Hepatocyte (in vitro differentiated cells): ENCODE data around the gene SLC12A6. TPM values are rescaled to one million over a fixed set of nuclear protein-coding genes. Genes with fewer than 3 reads are reported as not detected.

Experiments
- DNase-seq: peaks from one replicate; pipeline ENCODE4 v3.0.0-alpha.2; 2016; ENCODE audit warnings: low spot score
- H2AFZ ChIP-seq: fragments of 200-600 bp; sonication (generic); 2 replicates; pipeline ENCODE4 v1.6.0; 2016; ENCODE audit warnings: antibody characterized with exemption, mild to moderate bottlenecking
- H3K27ac ChIP-seq: fragments of 200-600 bp; sonication (generic); 2 replicates; pipeline ENCODE4 v1.5.1; 2016; ENCODE audit warnings: mild to moderate bottlenecking
- H3K27me3 ChIP-seq: fragments of 200-600 bp; sonication (generic); 2 replicates; pipeline ENCODE4 v1.6.1; 2016
- H3K36me3 ChIP-seq: fragments of 200-600 bp; sonication (generic); replicated peaks from 2 replicates; pipeline ENCODE4 v1.5.1; 2016; ENCODE audit warnings: low read depth; ENCODE audit not compliant: insufficient read depth
- H3K4me1 ChIP-seq: fragments of 200-600 bp; sonication (generic); 2 replicates; pipeline ENCODE4 v1.5.1; 2016; ENCODE audit warnings: mild to moderate bottlenecking, moderate library complexity; ENCODE audit not compliant: insufficient read depth
- H3K4me2 ChIP-seq: fragments of 200-600 bp; sonication (generic); 2 replicates; pipeline ENCODE4 v1.6.0; 2016
- H3K4me3 ChIP-seq: fragments of 200-600 bp; sonication (generic); 2 replicates; pipeline ENCODE4 v1.5.1; 2016; ENCODE audit warnings: mild to moderate bottlenecking
- H3K79me2 ChIP-seq: fragments of 200-600 bp; sonication (generic); 2 replicates; pipeline ENCODE4 v1.6.0; 2017; ENCODE audit warnings: mild to moderate bottlenecking
- H3K9me2 ChIP-seq: fragments of 200-600 bp; sonication (generic); replicated peaks from 2 replicates; pipeline ENCODE4 v1.6.0; 2017; ENCODE audit warnings: mild to moderate bottlenecking; ENCODE audit not compliant: insufficient read depth
- H3K9me3 ChIP-seq: fragments of 200-600 bp; sonication (generic); 2 replicates; pipeline ENCODE4 v1.5.1; 2016; ENCODE audit warnings: low read depth, mild to moderate bottlenecking
- H4K20me1 ChIP-seq: fragments of 200-600 bp; sonication (generic); 2 replicates; pipeline ENCODE4 v1.6.0; 2016; ENCODE audit warnings: mild to moderate bottlenecking; ENCODE audit not compliant: insufficient read depth, poor library complexity, severe bottlenecking
- CTCF ChIP-seq: fragments of 200-600 bp; sonication (generic); IDR thresholded peaks from 2 replicates; pipeline ENCODE4 v1.5.1; 2016; ENCODE audit warnings: antibody characterized with exemption, mild to moderate bottlenecking; ENCODE audit not compliant: poor library complexity
- EZH2 ChIP-seq: fragments of 200-600 bp; sonication (generic); IDR thresholded peaks from 2 replicates; pipeline ENCODE4 v1.6.1; 2016; ENCODE audit warnings: antibody characterized with exemption, mild to moderate bottlenecking, borderline replicate concordance
- EZH2phosphoT487 ChIP-seq: fragments of 200-600 bp; sonication (generic); IDR thresholded peaks from one replicate; pipeline ENCODE4 v1.6.1; 2018; ENCODE audit warnings: antibody characterized with exemption, mild to moderate bottlenecking, low read depth, moderate library complexity; ENCODE audit not compliant: unreplicated experiment, severe bottlenecking
- WGBS: methylation state at CpG from one replicate; pipeline ENCODE4 v1.1.6; 2016; ENCODE audit warnings: low lambda C conversion rate; ENCODE audit errors: missing lambda C conversion rate; 5-methylcytosine and 5-hydroxymethylcytosine counted together
- polyA plus RNA-seq: library from polyadenylated mRNA; unstranded; fragments of >200 nt; fragmentation: Nextera tagmentation; extraction: Ambion mirVana; gene quantifications from 2 replicates; pipeline ENCODE4 v1.2.1, GENCODE V29; 2016
- total RNA-seq: library from RNA; depleted of rRNA; stranded (reverse); fragments of >200 nt; gene quantifications from 2 replicates; pipeline ENCODE4 v1.2.3, GENCODE V29; 2014

The SLC12A6 gene
- total and polyA plus RNA-seq, 2 experiments from 2014 or later, result 7.4 to 13.1 TPM

DNA sequence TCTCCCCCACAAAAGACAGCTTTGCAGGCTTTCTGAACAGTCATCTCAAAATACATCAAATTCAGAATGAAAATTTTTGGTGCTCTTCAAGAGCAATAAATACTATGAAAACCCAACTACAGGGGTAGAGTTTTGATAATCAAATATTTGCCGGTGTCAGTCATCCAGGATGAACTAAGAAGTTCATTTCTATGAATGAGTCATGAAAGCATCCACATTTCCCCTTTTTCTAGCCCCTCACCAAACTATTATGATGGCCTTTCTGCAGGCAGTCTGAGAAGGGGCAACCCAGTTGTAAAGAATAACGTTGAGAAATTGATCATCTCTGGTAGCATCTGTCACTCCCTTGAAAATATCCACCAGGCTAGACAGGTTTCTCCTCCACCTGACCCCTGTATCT is 32.5 kb upstream of the SLC12A6 start:
- 72% methylated on average over 2 of the region's 2 CpGs for WGBS
- H3K27me3 ChIP-seq, result no peaks in the 10 kb centered on the region
- TF ChIP-seq CTCF (no peak), EZH2 (no peak), EZH2phosphoT487 (no peak)
- H2AFZ ChIP-seq, result no peak overlapping the region
- no peaks in the 10 kb centered on the region for H3K9me2 ChIP-seq
- H3K79me2 ChIP-seq, result peaks cover 6% of the 10 kb centered on the region
- no peak overlapping the region for H3K4me3 ChIP-seq
- H3K4me2 ChIP-seq, result no peak overlapping the region
- H3K36me3 ChIP-seq, result no peaks in the 10 kb centered on the region
- no peak overlapping the region for H3K27ac ChIP-seq
- peaks cover 9% of the 10 kb centered on the region for H3K4me1 ChIP-seq
- no peaks in the 10 kb centered on the region for H3K9me3 ChIP-seq
- no peaks in the 10 kb centered on the region for H4K20me1 ChIP-seq
- DNase-seq, result no peak

GRCh38 chr15:34367101-34368081 is 29.8 kb upstream of the SLC12A6 start, which contains the start of gene LPCAT4:
Gene LPCAT4, minus strand, starts transcription at chr15:34367196. Its CDS starts 96 bp downstream, at chr15:34367100.
- Histone ChIP-seq H4K20me1 (no peaks in the 10 kb centered on the region), H3K4me1 (peaks cover 9% of the 10 kb centered on the region), H2AFZ (peak within 1 kb of the TSS; percentile 100), H3K9me2 (no peaks in the 10 kb centered on the region), H3K36me3 (no peaks in the 10 kb centered on the region), H3K4me2 (peak within 1 kb of the TSS; percentile 99), H3K9me3 (no peaks in the 10 kb centered on the region), H3K4me3 (peak within 1 kb of the TSS; percentile 94), H3K27ac (peak within 1 kb of the TSS; percentile 99), H3K79me2 (peaks cover 16% of the 10 kb centered on the region), H3K27me3 (no peaks in the 10 kb centered on the region)
- DNase-seq, result peak; percentile 95
- under 1% methylated on average over 60 of the region's 80 CpGs for WGBS
- TF ChIP-seq EZH2phosphoT487 (no peak), EZH2 (no peak), CTCF (peak; percentile 94)

GRCh38 chr15:34366271-34367065 is 28.9 kb upstream of the SLC12A6 start:
- H3K4me1 ChIP-seq, result peaks cover 11% of the 10 kb centered on the region
- peak overlapping the region; percentile 100 for H2AFZ ChIP-seq
- no peaks in the 10 kb centered on the region for H3K9me2 ChIP-seq
- no peaks in the 10 kb centered on the region for H3K27me3 ChIP-seq
- TF ChIP-seq EZH2phosphoT487 (no peak), CTCF (peak; percentile 2), EZH2 (no peak)
- whole genome bisulfite sequencing, result under 1% methylated on average over 25 of the region's 37 CpGs
- no peaks in the 10 kb centered on the region for H3K36me3 ChIP-seq
- peak overlapping the region; percentile 75 for H3K27ac ChIP-seq
- peaks cover 16% of the 10 kb centered on the region for H3K79me2 ChIP-seq
- H3K4me2 ChIP-seq, result peak overlapping the region; percentile 99
- H3K9me3 ChIP-seq, result no peaks in the 10 kb centered on the region
- peak; percentile 85 for DNase-seq
- no peaks in the 10 kb centered on the region for H4K20me1 ChIP-seq
- H3K4me3 ChIP-seq, result peak overlapping the region; percentile 94
